Neural progenitor cell (in vitro differentiated cells): ENCODE results near the gene GBP3.

Source experiments
- CTCF ChIP-seq: fragments of 200-600 bp; sonication (generic); IDR thresholded peaks from 2 replicates; pipeline ENCODE4 v1.5.1; 2017; ENCODE audit warnings: antibody characterized with exemption, mild to moderate bottlenecking
- EZH2 ChIP-seq: fragments of 200-600 bp; sonication (generic); IDR thresholded peaks from 2 replicates; pipeline ENCODE4 v1.6.1; 2017; ENCODE audit warnings: antibody characterized with exemption, mild to moderate bottlenecking, moderate library complexity
- EZH2phosphoT487 ChIP-seq: fragments of 200-600 bp; sonication (generic); IDR thresholded peaks from 2 replicates; pipeline ENCODE4 v1.6.1; 2017; ENCODE audit warnings: antibody characterized with exemption

GRCh38 chr1:88983791-88984559 is 38.7 kb downstream of the GBP3 start:
- TF ChIP-seq CTCF (peak; percentile 65), EZH2 (no peak), EZH2phosphoT487 (no peak)
